Measurements from ENCODE around the gene GAB1.

Gene GAB1

DNA sequence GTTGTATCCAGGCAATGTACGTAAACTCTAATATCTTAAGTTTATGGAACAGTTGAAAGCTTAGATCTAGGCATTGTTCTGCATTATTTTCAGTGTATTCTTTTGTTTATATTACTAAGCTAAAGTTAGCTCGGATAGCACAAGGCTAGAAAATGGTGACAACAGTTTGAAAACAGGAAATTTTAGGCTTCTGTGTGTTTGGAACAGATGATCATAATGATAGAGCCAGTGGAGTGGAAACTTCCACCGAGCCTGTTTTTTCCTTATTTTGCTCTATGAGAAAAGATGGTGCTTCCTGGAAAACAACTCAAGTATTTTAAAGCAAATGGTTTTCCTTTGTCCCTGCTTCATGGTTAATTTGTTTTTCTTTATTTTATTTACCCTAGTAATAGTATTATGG is 70.8 kb downstream of the GAB1 start:
- Histone ChIP-seq H3K4me2 (no peak overlapping the region), H3K9ac (no peak overlapping the region), H3K4me1 (ENCODE audit: low read depth, poor library complexity, severe bottlenecking) (peaks cover 56% of the 10 kb centered on the region), H3K27ac (no peak overlapping the region), H3K79me2 (ENCODE audit: insufficient read depth, low read depth) (peaks cover 20% of the 10 kb centered on the region; the same call in 1 of the 2 replicates), H2AFZ (ENCODE audit: low read depth) (no peak overlapping the region), H3K27me3 (ENCODE audit: insufficient read depth, low read depth) (no peaks in the 10 kb centered on the region), H3K36me3 (ENCODE audit: insufficient read depth) (no peaks in the 10 kb centered on the region), H3K4me3 (IDR thresholded peaks at IDR 0.05; ENCODE audit: insufficient read depth, low read depth, low read length) (no peak overlapping the region), H4K20me1 (ENCODE audit: insufficient read depth) (no peaks in the 10 kb centered on the region)
- TF ChIP-seq, protein P1, sequence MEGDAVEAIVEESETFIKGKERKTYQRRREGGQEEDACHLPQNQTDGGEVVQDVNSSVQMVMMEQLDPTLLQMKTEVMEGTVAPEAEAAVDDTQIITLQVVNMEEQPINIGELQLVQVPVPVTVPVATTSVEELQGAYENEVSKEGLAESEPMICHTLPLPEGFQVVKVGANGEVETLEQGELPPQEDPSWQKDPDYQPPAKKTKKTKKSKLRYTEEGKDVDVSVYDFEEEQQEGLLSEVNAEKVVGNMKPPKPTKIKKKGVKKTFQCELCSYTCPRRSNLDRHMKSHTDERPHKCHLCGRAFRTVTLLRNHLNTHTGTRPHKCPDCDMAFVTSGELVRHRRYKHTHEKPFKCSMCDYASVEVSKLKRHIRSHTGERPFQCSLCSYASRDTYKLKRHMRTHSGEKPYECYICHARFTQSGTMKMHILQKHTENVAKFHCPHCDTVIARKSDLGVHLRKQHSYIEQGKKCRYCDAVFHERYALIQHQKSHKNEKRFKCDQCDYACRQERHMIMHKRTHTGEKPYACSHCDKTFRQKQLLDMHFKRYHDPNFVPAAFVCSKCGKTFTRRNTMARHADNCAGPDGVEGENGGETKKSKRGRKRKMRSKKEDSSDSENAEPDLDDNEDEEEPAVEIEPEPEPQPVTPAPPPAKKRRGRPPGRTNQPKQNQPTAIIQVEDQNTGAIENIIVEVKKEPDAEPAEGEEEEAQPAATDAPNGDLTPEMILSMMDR (conservative IDR thresholded peaks at IDR 0.05; ENCODE audit: low read depth, low read length), result no peak

DNA sequence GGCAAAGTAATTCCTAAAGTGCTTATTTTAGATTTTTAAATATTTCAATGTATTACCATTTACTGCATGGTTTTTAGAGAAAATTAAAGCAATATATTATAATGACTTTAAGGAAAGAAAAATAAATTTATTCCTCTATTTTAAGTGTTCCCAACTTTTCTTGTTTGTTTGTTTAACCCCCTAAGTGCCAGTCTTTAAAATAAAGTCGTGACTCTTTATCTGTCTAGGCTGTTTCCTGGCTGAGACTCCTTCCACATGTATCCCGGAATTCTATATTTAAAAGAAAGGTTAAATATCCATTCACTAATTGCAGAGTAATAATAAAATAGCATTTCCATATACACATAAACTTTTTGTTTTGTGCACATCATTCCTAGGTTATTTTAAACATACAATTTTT is 71.2 kb downstream of the GAB1 start:
- Histone ChIP-seq H3K4me3 (IDR thresholded peaks at IDR 0.05; ENCODE audit: insufficient read depth, low read depth, low read length) (no peak overlapping the region), H3K27me3 (ENCODE audit: insufficient read depth, low read depth) (no peaks in the 10 kb centered on the region)

DNA sequence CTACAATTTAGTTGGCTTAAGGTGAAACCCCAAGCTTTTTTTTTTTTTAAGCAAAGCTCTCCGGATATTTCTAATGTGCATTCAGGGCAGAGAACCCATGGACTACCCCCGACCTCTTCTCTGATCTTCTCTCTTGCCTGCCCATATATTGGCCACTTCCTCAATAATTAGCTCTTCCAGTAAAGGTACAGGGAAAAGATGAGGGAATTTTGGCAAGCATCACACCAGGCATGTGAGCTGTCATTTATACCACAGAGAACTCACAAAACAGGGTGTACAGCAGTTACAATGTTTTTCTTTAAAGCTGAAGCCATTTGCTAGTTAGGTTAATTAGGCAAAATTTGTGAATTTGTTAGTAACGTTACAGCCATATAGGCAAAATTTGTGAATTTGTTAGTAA is 73.3 kb downstream of the GAB1 start:
- Histone ChIP-seq H3K4me2 (no peak overlapping the region), H3K27ac (no peak overlapping the region), H3K4me3 (IDR thresholded peaks at IDR 0.05; ENCODE audit: insufficient read depth, low read depth, low read length) (no peak overlapping the region), H2AFZ (ENCODE audit: low read depth) (no peak overlapping the region), H3K4me1 (ENCODE audit: low read depth, poor library complexity, severe bottlenecking) (peaks cover 31% of the 10 kb centered on the region), H3K27me3 (ENCODE audit: insufficient read depth, low read depth) (no peaks in the 10 kb centered on the region), H3K36me3 (ENCODE audit: insufficient read depth) (no peaks in the 10 kb centered on the region), H3K9ac (no peak overlapping the region), H4K20me1 (ENCODE audit: insufficient read depth) (no peaks in the 10 kb centered on the region), H3K79me2 (ENCODE audit: insufficient read depth, low read depth) (peaks cover 18% of the 10 kb centered on the region; the same call in 1 of the 2 replicates)
- TF ChIP-seq, protein P1 (conservative IDR thresholded peaks at IDR 0.05; ENCODE audit: low read depth, low read length), result no peak

More for the DNA sequence above, 71.2 kb downstream of the GAB1 start:
- H3K79me2 ChIP-seq (ENCODE audit: insufficient read depth, low read depth), result peaks cover 20% of the 10 kb centered on the region; the same call in 1 of the 2 replicates
- no peak overlapping the region for H3K4me2 ChIP-seq
- no peaks in the 10 kb centered on the region for H4K20me1 ChIP-seq (ENCODE audit: insufficient read depth)
- peaks cover 52% of the 10 kb centered on the region for H3K4me1 ChIP-seq (ENCODE audit: low read depth, poor library complexity, severe bottlenecking)
- H2AFZ ChIP-seq (ENCODE audit: low read depth), result no peak overlapping the region
- H3K9ac ChIP-seq, result no peak overlapping the region
- no peaks in the 10 kb centered on the region for H3K36me3 ChIP-seq (ENCODE audit: insufficient read depth)
- TF ChIP-seq, protein P1 (conservative IDR thresholded peaks at IDR 0.05; ENCODE audit: low read depth, low read length), result no peak
- no peak overlapping the region for H3K27ac ChIP-seq

DNA sequence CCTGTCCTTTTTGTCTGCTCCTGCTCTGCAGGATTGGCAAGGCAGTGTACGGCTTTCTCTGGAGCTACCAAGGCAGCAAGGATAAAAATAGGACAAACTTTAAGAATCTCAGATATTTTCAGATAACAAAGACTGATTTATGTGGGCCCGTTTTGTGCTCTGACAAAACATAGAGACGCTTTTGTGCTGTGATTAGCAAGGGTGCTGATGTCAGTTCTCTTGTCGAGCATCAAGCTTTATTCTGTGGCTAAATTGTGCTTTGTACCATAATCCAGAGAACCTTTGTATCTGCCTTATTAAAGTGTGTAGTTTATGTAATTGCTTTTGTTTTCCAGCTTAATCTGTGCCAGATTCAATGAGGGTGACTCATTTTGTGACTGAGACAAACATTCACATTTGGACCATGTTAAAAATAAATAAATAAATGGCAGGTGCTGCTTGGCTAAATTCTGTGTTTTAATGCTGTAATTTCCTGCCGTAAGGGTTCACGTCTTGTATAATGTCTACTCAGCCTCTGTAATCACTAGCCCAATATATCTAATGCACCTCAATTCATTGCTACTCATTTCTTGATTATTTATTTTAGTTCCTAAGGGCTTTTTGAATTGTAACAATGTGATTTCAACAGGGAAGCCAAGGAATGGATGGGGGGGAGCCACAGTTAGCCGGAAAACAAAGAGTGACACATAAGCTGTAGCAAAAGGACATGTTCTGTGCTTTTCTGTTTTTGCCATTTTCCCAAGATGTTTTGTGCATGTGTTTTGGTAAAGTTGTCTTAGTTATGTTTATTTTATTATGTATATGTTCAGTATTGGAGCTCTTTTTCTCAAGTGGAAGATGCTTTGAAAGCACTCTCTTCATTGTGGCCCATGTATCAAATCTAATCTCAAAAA is 75.1 kb downstream of the GAB1 start:
- H3K79me2 ChIP-seq (ENCODE audit: insufficient read depth, low read depth), result peaks cover 12% of the 10 kb centered on the region; the same call in 1 of the 2 replicates
- no peak overlapping the region for H3K4me2 ChIP-seq
- H3K4me1 ChIP-seq (ENCODE audit: low read depth, poor library complexity, severe bottlenecking), result peaks cover 13% of the 10 kb centered on the region
- no peak overlapping the region for H3K4me3 ChIP-seq (IDR thresholded peaks at IDR 0.05; ENCODE audit: insufficient read depth, low read depth, low read length)
- no peaks in the 10 kb centered on the region for H3K27me3 ChIP-seq (ENCODE audit: insufficient read depth, low read depth)
- TF ChIP-seq, protein P1 (conservative IDR thresholded peaks at IDR 0.05; ENCODE audit: low read depth, low read length), result no peak
- no peak overlapping the region for H2AFZ ChIP-seq (ENCODE audit: low read depth)
- no peak overlapping the region for H3K27ac ChIP-seq
- H4K20me1 ChIP-seq (ENCODE audit: insufficient read depth), result no peaks in the 10 kb centered on the region
- no peak overlapping the region for H3K9ac ChIP-seq
- H3K36me3 ChIP-seq (ENCODE audit: insufficient read depth), result no peaks in the 10 kb centered on the region

Data from KMS-11 (cell line).